GM04503 (cell line): ENCODE data around the gene SLC25A20.

ENCODE experiments used
- DNase-seq: peaks from one replicate; pipeline ENCODE4 v3.0.0-alpha.2; 2012; ENCODE audit warnings: low read depth

The SLC25A20 gene

DNA sequence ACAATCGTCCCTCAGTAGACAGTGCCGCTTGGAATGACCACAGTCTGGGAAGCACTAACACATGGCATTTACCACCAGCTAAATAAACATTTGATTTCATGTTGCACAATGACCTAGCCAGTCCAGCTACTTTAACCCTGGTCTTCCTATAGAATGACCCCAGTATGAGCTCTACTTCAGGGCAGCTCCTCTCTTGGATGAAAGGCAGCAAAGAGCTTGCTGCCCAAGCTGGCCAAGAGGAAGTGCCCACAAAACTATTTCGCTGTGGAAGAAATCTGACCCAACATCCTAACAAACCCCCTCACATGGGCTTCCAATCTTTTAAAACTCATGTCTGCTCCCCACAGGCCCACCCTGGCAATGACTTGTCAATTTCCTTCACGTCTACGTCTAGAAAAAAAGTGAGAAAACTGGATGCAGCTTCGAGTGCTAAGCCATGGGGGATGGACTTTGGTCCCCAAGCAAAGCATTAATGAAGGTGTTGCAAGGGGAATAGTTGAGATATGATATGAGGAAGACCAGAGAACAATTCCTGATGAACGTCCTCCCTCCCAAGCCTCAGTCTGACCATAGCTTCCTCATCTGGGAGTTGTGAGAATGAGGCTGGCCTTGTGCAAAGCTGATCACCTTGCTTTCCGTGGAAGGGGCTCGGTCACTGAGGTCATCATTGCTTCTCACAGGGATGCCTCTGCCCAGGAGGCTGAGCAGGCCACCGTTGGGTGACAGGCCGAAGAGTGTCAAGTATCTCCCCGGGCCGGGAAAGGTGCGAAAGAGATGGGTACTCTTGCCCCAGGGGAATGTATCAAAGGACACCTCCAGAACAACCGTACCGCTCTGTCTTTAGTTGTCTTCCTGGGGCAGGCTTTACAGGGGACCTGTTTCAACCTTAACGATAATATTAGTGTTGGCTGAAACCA, 964 bp downstream of the SLC25A20 start:
- DNase-seq = no peak

DNA sequence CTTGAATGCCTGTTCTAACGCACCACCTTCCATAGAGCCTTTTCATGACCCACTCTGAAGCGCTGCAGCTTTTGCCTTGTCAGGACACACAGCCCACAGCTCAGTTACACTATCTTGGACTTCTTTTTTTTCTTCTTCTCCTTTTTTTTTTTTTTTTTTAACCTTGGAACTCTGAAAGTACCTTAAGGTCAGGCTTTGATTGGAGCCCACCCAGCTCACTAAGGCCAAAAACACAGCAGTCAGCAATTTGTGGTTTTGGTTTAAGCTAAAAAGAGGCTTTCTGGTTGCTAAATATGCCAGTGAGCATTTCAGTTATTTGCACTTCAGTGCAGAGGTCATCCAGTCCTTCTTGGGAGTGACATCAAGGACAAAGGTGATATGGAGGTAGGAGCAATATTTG, 1.7 kb downstream of the SLC25A20 start:
- no peak for DNase-seq

DNA sequence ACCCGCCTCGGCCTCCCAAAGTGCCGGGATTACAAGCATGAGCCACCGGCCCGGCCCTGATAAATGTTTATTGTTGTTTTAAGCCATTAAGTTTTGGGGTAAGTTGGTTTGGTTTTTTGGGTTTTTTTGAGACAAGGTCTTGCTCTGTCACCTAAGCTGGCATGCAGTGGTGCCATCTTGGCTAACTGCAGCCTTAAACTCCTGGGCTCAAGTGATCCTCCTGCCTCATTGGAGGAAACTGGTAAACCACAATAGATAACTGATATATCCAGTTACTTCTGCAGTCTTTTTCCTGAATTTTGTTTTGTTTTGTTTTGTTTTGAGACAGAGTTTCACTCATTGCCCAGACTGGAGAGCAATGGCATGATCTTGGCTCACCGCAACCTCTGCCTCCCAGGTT, 4.2 kb downstream of the SLC25A20 start:
- DNase-seq = no peak

DNA sequence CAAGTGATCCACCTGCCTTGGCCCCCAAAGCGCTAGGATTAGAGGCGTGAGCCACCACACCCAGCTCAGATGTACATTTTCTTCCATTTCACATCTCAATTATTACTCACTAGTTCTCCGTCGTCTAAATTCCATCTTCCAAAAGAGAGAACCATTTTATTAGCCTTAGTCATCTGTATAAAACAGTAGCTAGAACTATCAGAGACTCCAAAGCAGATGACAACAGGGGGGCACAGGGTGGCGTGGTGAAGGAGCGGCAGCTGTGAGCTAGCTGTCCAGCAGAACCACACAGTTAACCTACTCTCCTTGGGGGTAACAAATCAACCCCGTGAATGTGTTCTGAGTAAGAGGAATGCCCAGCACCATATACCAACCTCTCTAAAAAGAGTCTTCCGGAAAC, 7.1 kb downstream of the SLC25A20 start:
- DNase-seq = no peak

DNA sequence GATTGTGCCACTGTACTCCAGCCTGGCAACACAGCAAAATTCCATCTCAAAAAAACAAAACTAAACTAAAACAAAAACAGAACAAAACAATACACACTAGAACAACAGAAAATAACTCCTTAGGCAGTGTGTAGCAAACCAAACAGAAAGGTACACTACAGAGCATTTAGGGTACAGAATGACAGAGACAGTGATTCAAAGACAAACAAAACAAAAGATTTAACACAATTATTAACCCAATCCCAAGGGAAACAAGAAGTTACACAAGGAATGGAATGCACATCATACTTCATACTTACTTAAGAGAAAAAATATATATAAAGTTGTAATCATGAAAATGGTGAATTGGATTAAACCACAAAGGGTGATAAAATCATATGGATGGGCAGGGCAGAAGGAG, 12.9 kb downstream of the SLC25A20 start:
- DNase-seq = no peak

DNA sequence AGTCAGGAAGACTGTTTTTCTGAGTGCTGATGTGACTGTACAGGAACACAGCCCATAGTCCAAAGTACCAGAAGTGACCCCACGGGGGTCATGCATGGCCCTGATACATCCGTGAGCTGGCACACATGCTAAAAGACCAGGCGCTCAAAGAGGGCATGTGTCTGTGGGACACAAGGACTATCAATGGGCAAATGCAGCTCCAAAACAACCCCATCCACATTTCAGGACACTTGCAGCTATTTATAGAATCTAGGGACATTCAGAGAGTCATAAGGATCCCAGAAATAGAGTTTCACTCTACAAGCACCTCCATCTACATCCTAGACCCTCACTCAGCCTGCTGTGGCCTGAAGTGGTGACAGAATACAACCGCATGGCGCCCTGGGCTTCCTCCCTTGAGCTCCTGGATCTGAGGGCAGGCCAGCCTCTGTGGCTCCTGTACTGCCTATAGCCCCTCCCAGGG, 17.0 kb downstream of the SLC25A20 start:
- DNase-seq = no peak

DNA sequence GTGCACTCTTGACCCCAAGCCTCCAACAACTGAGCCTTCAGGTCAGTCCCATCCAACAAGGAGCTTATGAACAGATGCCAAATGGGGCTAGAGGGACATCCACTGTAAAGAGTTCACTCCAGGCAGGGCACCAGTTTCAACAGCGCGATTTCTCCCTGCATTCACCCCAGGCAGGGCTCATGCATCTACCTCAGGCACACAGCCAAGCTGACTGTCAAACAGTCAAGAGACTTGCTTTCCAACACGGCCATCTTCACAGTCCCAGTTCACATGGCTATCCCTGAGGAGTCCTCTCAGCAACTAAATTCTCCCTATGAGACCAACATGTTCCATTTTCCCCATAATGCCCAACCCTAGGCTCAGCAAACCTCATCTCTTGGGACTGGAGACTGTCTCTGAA, 17.7 kb downstream of the SLC25A20 start:
- no peak for DNase-seq

DNA sequence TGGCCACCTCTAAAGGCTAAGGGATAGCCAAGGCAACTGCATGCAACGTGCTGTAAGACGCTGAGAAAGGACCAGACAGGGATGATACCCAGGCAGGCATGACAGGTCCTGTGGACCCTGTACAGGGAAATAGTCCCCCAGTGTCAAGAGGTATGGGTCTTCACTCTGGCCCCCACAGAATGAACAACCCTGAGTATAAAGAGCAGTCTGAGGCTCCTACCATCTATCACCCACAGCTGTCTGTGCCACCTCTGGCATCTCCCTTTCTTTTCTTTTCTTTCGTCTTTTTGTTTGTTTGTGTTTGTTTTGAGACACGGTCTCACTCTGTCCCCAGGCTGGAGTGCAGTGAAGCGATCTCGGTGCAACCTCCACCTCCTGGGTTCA, 18.7 kb downstream of the SLC25A20 start:
- DNase-seq = no peak

DNA sequence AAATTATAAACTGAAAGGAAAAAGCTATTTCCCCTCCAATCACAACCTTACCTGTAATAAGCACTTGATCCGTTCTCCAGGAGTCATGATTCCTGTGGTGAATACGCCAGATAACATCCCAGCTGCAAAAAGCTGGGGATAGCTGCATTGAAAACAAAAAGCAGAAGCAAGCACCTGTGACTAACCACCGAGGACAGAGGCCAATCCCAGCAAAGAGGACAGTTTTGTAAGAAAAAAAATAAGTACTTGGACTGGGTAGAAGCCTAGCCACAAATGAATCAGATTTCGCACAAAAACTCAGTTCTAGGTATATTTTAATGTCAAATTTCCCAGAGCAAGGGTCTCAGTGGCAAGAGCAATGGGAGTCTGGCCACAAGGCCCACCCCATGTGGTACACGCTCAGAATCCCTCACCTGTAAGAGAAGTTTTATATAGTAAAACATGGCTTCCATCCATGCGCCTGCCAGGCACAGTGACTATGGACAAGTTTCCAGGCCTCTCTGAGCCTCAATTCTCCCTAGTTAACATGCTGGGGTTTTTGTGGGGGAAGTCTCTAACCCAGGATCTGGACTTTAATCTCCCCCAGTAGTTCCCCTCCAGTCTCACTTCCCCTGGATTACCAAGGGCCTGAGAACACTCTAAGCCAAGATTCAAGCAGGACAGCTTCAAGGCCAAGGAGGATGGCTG, 19.2 kb downstream of the SLC25A20 start:
- DNase-seq = no peak

DNA sequence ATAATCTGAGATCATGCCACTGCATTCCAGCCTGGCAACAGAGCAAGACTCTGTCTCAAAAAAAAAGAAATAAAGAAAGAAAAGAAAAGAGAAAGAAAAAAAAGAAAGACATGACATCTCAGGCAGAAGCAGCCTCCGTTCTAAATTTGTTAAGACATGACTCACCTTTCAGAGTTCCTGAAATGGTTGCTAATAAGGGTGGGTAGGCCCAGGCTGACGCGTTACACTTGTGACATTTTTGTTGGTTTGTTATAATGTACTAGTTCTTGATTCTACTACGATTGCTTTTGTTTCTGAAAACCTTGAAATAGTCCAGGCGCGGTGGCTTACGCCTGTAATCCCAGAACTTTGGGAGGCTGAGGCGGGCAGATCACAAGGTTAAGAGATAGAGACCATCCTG, 21.0 kb downstream of the SLC25A20 start:
- DNase-seq = no peak

DNA sequence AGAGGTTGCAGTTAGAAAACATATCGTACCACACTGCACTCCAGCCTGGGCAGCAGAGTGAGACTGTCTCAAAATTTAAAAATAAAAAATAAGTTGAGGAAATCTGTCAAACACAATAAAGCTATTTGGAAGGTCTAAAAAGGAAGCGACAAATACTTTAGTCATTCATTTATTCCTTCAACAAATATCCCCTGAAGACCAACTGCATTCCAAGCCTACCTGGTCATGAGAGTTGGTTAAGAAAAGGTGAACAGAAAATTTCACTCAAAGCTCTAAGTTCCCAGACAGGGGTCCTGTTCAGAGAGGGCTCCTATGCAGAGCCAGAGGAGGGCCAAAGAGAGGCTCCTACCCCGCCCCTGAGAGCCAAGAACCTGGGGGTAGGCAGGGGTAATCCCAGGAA, 35.6 kb downstream of the SLC25A20 start:
- DNase-seq = no peak

DNA sequence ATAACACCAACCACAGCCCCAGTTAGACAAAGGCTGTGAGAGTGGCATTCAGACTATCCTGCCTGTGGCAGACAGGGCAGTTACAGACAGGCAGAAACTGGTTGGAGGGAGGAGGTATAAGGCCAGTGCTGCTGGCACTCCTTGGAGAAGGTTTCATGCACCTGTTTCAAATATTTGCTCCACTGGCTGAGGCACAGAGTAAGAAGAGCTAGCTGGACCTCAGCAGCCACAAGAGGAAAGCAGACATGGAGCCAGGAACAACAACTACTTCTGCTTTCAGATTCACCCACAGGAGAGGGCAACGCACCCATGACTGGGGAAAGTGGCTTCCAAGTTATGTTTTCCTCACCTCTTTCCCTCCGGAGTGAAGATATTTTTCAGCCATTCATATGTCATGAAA, 39.5 kb downstream of the SLC25A20 start:
- DNase-seq = no peak

DNA sequence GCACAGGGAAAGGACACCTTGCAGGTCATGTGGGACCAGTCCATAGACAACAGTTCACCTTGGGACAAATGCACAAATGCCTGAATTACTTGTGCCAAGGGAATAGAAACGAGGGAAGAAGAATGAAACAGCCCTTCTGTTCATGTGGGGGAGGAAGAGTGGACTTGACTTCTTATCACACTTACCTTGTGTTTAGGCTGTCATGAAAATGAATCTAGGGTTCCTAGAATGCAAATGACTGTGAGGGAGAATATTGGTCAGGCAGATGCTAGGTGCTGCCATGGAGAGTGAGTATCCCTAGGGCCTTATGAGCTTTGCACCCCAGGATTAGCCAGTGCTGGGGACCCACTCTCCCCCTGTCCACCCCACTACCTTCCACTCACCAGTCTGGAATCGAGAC, 40.0 kb downstream of the SLC25A20 start:
- no peak for DNase-seq

DNA sequence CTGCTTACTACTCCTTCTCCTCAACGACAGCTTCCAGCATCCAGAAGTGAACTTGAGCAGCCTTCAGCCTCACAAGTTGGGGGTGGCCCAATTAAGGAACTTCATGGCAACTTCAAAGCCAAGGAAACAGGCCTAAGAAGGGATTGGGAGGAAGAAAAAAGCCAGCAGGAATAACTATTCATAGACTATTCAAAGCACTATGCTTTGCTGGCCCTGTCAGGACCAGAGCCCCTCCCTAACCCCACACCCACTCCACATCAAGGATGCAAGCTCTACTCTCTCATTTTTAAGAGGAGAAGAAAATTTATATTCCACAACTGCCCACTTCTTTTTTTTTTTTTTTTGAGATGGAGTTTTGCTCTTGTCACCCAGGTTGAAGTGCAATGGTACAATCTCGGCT, 41.0 kb downstream of the SLC25A20 start:
- DNase-seq = no peak

DNA sequence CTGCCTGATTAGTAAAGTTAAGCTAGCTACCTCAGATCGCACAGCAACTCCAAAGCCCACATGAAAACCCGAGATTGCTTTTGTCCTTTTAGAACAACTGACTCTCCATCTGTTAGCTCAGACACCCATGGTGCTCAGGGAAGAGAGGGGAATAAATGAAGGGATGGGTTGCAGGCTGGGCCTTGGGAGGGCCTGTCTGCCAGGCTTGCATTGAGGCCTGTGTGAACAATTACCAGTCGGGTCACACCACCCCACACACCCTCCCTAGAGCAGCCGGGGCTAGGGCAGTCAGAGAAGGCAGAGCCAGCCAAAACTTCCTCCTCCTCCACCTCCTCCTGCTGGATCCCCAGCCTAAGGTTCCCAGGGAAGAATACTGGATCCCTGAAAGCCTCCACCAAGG, 42.2 kb downstream of the SLC25A20 start:
- no peak for DNase-seq

DNA sequence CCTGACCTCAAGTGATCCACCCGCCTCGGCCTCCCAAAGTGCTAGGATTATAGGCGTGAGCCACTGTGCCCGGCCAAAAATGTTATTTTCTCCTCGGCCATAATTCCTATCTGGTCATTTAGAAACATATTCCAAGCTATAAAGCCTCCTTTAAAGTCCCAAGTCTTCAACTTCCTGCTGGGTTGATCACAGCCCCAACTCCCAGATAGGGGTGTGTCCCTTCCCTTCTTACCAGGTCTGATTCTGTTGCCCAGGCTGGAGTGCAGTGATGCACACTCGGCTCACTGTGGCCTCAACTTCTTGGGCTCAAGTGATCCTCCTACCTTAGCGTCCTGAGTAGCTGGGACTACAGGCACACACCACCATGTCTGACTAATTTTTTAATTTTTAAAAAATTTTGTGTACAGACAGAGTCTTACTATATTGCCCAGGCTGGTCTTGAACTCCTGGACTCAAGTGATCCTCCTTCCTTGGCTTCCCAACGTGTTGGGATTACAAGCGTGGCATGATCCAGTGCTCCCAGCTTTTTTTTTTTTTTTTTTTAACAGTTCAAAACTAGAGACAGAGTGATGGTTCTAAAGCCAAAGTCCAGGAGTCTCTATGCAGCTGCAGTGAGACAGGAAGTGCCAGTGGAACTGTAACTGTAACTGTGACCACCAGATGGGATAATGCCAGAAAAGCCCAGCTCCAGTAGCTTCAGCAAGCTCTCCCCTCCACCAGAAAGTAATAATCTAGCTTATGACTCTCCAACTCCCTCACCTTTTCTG, 42.8 kb downstream of the SLC25A20 start:
- DNase-seq = no peak

DNA sequence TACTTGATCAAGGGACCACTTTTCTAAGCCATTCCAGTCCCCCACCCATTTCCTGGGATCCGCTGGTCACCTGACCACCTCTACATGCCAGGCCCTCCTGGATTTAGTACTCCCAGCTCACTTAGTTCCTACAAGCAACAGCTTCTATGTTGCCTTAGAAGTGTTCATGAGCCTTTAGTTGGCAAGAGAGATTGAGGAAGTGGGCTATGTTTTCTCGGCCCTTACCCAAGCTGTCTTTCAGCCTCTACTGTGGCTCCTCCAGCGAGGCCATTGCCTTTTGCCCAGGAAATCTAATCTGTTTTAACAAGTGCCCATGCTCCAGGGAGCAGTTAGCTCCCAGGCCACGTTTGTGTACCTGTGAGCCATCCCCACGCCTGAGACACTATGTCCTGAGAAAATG, 46.5 kb downstream of the SLC25A20 start:
- no peak for DNase-seq

DNA sequence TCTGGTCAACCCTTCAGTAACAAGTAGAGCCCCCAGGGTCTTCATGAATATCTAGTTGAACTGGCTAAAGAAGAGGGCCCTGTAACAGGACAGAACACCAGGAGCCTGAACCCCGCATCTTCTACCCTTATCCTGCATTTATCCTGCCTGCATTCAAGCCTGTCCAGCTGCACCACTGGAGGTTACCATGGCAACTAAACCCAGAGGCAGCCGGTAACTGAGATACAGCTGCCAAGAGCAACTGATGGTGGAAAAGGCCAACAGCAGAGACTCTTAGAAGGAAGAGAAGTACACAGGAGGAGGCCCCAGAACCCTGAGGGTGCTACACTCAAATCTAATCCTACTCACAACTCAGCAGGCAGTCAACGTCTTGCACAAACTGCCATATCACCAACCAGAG, 47.3 kb downstream of the SLC25A20 start:
- no peak for DNase-seq

DNA sequence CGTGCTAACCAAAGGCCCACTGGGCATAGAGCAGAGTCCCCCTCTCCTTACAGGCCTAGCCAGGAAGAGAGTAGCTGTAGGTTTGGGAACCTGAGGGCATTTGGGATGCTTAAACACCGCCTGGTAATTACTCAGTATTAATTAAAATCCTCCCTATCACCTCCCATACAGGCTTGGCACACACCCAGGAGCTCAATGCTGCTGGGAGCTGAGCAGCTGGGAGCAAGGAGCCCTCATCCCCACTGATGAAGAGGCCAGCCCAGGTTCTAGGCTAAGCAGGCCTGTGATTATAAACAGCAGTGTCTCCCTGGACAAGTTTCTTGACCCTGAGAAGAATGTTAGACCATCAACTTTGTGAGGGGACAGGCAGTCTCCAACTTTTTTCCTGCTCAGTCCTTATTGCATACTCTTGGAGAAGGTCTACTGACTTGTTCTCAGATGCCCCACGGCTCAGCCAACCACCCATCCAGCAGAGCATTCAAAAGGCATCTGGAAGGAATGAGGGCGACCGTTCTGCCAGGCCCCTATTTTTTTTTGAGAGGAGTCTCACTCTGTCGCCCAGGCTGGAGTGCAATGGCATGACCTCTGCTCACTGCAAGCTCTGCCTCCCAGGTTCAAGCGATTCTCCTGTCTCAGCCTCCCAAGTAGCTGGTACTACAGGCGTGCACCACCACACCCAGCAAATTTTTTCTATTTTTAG, 49.7 kb downstream of the SLC25A20 start:
- no peak for DNase-seq

DNA sequence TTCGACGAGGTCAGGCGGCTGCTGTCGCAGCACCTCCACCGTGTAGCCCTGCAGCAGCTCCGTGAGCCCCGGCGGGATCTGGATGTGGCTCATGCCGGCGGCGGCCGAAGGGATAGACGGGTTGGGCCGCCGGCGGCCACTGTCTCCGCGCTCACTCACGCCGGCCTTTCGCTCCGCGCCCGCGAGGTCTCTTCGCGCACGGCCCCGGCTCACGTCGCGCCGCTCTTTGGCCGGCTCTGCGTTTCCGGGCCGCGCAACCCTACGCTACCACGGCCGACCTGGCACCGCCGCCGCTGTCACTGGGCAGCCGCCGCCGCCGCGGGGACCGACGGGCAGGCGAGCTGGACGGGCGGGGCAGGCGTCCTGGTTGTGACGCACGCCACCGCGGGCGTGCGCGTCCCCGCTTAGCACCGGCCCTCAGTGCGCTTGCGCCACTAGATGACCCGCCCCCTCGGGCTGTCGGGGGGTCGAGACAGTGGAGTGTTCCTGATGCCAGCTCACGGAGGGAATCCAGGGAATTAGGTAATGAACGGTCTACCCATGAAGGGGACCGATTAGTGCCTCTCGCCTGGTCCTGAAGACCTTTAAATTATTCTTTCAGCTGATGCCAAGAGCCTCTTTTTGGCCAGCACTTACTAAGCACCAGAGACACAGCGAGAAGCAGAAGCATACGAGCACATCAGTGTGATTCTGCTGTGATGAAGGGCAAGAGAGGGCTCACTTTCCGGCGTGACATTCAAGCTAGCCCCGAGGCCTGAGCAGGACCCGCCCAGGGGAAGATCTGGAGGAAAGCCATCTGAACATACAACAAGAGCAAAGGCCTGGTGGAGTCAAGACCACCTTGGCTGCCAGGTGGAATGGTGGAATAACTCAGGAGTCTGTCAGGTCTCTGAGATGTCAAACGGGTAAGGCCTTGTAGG, 50.9 kb downstream of the SLC25A20 start, which contains the start of gene PRKAR2A:
PRKAR2A (minus strand) TSS at position 371 of the 920 bp plus-strand sequence; CDS start at position 93, 278 bp downstream.
- DNase-seq = no peak

DNA sequence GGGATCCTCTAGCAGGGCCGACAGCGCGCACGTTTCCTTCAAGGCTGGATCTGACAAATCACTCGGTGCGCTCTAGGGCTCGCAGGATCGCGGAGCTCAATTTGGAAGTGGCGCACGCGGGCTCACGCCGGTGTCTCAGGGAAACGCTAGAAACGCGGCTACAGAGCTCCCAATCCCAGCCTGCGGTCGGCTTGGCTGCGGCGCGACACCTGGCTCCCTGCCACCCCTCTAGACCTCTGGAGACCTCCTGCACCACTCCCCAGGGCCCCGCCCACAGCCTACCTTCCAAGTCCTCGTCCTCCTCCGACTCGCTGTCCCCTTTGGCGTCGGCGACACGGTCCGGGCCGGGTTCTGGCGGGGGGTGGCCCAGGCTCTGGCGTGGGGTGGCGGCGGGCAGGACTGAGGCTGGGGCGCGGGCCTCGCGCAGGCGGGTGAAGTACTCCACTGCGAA, 51.6 kb downstream of the SLC25A20 start:
- DNase-seq = no peak
